Measurements from ENCODE around the gene SPRR2G.
"Not testable (repeated sequence)": the region's sequence is repeated elsewhere in the genome, so short reads cannot be mapped to it uniquely, and the experiment has no call there.

The SPRR2G gene

GRCh38 chr1:153112454-153112853 is 38.2 kb downstream of the SPRR2G start:
- DNase-seq: not testable (repeated sequence)

GRCh38 chr1:153100245-153100644 is 50.4 kb downstream of the SPRR2G start:
- no peak for DNase-seq

All from cortex of kidney (tissue), 1 donor.